GM23248 (cell line): ENCODE data around the gene NEK2.

ENCODE experiments used
- EZH2 ChIP-seq: fragments of 200-600 bp; sonication (generic); IDR thresholded peaks from 2 replicates; pipeline ENCODE4 v1.6.1; 2018; ENCODE audit warnings: antibody characterized with exemption, mild to moderate bottlenecking; ENCODE audit not compliant: insufficient read depth, poor library complexity, severe bottlenecking
- EZH2phosphoT487 ChIP-seq: fragments of 200-600 bp; sonication (generic); IDR thresholded peaks from 2 replicates; pipeline ENCODE4 v1.6.1; 2018; ENCODE audit warnings: antibody characterized with exemption, moderate library complexity, mild to moderate bottlenecking, low read depth; ENCODE audit not compliant: insufficient read depth

DNA sequence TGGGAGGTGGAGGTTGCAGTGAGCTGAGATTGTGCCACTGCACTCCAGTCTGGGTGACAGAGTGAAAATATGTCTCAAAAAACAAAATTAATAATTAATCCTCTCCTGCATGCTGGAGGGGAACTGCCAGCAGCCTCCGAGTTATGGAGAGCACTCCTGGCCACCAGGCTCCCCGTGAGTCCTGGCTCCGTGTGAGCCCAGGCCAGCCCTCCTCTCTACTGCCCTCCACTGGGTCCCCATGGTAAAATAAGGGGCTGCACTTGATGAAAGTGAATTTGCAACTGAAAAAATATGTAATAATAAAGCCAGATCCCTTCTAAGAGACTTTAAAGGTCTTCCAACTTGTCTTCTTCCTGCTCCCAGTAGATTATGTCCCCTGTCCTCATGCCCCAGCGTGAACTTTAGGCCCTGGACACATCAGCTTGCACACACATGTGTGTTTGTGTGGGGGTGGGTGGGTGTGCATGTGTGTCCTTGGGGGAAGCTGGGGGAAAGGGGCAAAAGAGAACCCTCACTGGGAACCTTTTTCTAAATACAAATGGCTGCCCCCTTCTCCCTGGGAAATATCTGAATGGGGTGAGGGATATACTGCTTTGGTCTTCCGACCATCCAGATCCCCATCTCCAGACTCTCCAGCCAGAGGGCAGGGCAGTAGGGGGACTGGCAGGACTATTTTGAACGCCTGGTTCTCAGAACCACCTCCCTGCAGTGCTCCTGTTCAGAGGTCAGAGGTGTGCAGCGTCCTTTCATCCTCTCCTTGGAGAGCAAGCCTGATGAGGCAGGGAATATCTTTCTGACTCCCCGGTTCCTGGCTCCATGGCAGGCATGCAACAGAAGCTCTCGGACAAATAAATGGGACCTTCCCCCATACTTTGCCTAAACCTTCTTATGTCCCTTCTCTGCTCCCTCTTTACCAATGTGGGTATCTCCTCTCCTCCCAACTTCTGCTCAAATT lies 26.2 kb downstream of the NEK2 start:
- no peak for TF ChIP-seq EZH2
- TF ChIP-seq EZH2phosphoT487, result no peak
